SW 1271 (cell line): Measurements from ENCODE around the gene MIP.
"Not testable (repeated sequence)": the region's sequence is repeated elsewhere in the genome, so short reads cannot be mapped to it uniquely, and the experiment has no call there.

Source experiments
- DNase-seq, 2 experiments: peaks; one replicate each; lab custom pipeline; 2025; lab: John Stamatoyannopoulos, UW

MIP gene

GRCh38 chr12:56454557-56454956 is at the start of gene MIP:
TSS of gene MIP (minus strand) at chr12:56454657. CDS start at chr12:56454613, 44 bp downstream.
- DNase-seq = no peak

GRCh38 chr12:56499879-56500278 is 45.4 kb upstream of the MIP start:
- DNase-seq = not testable (repeated sequence)

GRCh38 chr12:56499452-56499851 is 45.0 kb upstream of the MIP start:
- not testable (repeated sequence) for DNase-seq

GRCh38 chr12:56498126-56498902 is 43.9 kb upstream of the MIP start:
- DNase-seq = not testable (repeated sequence)

GRCh38 chr12:56496704-56497103 is 42.2 kb upstream of the MIP start:
- not testable (repeated sequence) for DNase-seq

- DNase-seq = not testable (repeated sequence)
Measured at GRCh38 chr12:56494481-56494880, 40.0 kb upstream of the MIP start.

GRCh38 chr12:56494106-56494415 is 39.6 kb upstream of the MIP start:
- DNase-seq = not testable (repeated sequence)

- DNase-seq = not testable (repeated sequence)
Measured at GRCh38 chr12:56493409-56494105, 39.1 kb upstream of the MIP start.

- no peak for DNase-seq
Measured at GRCh38 chr12:56490360-56490759, 35.9 kb upstream of the MIP start.

- DNase-seq = peak; percentile 34 to 77
Measured at GRCh38 chr12:56488041-56488955, 33.8 kb upstream of the MIP start, which contains the start of gene GLS2. TSS of gene GLS2 (minus strand) at chr12:56488161. CDS start at chr12:56488118, 43 bp downstream.

- DNase-seq = no peak
Measured at GRCh38 chr12:56487448-56488040, 33.1 kb upstream of the MIP start.

- DNase-seq = no peak
Measured at GRCh38 chr12:56486694-56487093, 32.2 kb upstream of the MIP start.

- no peak for DNase-seq
Measured at GRCh38 chr12:56484566-56484965, 30.1 kb upstream of the MIP start.

GRCh38 chr12:56479625-56480024 is 25.2 kb upstream of the MIP start:
- DNase-seq = no peak

- DNase-seq = no peak
Measured at GRCh38 chr12:56477521-56478225, 23.2 kb upstream of the MIP start.

- DNase-seq = no peak
Measured at GRCh38 chr12:56476972-56477432, 22.5 kb upstream of the MIP start.

GRCh38 chr12:56476143-56476542 is 21.7 kb upstream of the MIP start:
- DNase-seq = no peak

- DNase-seq = no peak
Measured at GRCh38 chr12:56474389-56474788, 19.9 kb upstream of the MIP start.

GRCh38 chr12:56469007-56469930 is 14.8 kb upstream of the MIP start:
- peak in 1 of 2 experiments; percentile 18 for DNase-seq
